CD4-positive, alpha-beta T cell treated with Interleukin-6 at 100 ng/mL for 8 hours (primary cell): Measurements from ENCODE around the gene TSBP1.
"Not testable (repeated sequence)": the region's sequence is repeated elsewhere in the genome, so short reads cannot be mapped to it uniquely, and the experiment has no call there.

Source experiments
- DNase-seq: peaks from one replicate; pipeline ENCODE4 v3.0.0-alpha.2; 2020; ENCODE audit warnings: mixed read lengths, low spot score

TSBP1 gene

GRCh38 chr6:32288426-32288825, 83.3 kb downstream of the TSBP1 start:
- DNase-seq, result no peak

- not testable (repeated sequence) for DNase-seq
These were observed 97.7 kb downstream of the TSBP1 start for GRCh38 chr6:32273801-32274577.

- DNase-seq, result peak; percentile 1
These were observed 100.3 kb downstream of the TSBP1 start for GRCh38 chr6:32271429-32271828.

DNA sequence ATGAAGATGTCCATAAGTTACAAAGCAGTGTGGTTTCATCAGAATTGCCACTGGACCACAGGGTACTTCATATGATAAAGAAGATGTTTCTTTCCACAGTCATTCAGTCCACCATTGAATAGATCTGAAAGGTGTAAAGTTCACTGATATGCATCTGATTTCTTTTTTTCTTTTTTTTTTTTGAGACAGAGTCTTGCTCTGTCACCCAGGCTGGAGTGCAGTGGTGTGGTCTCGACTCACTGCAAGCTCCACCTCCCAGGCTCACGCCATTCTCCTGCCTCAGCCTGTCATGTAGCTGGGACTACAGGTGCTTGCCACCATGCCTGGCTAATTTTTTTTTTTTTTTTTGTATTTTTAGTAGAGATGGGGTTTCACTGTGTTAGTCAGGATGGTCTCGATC, 103.2 kb downstream of the TSBP1 start:
- DNase-seq, result not testable (repeated sequence)

DNA sequence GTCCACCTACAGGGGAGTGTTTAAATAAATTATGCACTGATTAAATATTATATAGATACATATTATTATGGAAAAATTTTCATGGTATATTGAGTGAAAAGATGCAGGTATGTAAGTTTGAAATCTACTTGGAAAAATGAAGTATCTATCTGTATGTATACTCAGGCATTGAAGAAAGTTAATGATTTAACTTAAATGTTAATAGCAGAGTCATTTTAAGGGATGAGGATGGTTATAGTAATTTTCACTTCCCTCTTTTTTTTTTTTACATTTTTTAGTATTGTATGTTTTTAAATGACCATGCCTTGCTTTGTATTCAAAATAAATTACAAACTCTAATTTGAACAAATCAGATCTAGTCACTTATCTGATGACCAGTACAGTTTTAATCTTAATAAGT, 104.7 kb downstream of the TSBP1 start:
- no peak for DNase-seq

GRCh38 chr6:32257262-32257661, 114.4 kb downstream of the TSBP1 start:
- DNase-seq, result not testable (repeated sequence)

DNA sequence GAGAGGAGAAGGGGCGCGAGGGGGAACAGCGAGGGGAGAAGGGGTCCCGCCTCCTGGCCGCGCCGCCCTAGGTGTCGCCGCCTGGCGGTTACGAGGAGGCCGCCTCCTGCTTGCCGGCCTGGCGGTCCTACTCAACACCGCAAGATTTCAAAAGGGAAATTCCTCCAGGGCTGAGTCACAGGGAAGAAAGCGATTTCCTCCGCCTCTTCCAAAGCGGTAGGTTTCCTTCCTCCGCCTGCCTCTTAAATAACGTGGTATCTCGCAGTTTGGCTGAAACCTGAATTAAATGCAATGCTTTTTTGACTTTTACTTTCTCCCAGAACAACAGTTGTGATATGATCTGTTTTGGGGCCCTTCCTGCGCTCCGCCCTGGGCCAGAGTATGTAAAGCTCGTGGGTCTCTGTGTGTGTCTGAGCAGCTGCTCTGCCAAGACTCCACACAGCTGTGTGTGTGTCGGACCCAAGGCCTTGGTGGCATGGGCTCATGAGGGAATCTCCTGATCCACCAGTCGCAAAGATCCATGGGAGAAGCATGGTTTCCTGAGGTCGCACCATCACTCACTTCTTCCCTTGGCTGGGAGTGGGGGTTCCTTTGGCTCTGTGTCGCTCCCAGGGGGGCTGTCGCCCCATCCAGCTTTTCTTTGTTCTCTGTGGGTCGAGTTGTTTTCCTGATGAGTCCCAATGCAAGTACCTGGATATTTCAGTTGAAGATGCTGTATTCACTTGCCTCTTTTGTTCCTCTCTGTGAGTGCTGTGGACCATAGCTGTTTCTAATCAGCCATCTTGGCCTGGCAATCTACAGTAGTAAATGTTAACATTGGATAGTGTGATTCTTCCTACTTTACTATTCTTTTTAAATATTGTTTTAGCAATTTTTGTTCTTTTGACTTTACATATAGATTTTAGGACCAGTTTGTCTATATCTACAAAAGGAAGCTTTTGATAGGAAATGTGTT, 116.2 kb downstream of the TSBP1 start:
- peak; percentile 48 for DNase-seq

DNA sequence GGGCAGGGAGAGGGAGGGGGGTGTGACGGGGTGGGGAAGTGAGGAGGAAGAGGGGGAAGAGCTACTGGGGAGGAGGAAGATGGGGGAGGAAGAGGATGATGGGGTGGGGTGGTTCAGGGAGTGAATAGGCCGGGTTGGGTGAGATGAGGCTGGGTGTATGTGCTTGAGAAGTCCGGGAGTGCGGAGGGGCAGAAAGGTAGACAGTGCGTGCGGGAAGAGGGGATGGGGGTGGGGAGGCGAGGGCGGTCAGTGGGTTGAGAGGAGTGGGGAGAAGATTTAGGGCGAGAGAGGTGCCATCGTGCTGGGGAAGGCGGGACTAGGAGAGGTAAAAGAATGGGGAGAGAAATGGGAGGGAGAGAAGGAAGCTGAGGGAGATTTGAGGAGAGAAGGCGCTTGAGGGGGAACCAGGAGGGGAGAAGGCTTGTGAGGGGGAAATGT, 116.9 kb downstream of the TSBP1 start:
- no peak for DNase-seq

DNA sequence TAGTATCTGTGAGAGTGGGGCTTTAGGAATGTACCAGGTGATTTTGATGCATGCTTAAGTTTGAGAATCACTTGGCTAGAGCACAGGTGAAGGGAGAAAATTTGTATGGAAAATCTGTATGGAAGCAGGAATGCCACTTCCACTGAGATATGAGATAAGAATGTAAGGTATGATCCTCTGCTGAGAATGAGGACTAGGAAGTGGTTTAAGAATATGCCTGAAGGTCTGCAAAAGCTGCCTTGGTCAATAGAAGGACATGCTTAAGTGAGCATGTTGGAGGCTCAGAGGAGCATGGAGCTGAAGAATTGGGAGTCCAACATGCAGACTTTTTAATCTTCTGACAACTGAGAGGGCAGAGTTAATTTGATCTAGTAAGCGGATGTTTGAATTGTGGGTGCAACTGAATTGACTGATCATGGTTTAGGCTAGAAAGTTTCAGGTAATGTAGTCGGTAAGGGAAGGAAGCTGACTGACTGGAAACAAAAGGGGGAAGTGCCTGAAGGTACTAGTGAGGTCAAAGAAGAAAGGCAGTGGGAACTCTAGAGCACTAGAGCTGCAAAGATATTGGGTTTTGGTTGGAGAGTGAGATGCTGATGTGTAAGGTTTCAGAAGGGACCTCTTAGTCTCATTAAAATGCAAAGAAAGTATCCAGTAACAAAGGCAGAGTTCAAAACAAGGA, 119.2 kb downstream of the TSBP1 start:
- DNase-seq, result peak; percentile 6

- DNase-seq, result no peak
These were observed 122.4 kb downstream of the TSBP1 start for GRCh38 chr6:32249262-32249661.

DNA sequence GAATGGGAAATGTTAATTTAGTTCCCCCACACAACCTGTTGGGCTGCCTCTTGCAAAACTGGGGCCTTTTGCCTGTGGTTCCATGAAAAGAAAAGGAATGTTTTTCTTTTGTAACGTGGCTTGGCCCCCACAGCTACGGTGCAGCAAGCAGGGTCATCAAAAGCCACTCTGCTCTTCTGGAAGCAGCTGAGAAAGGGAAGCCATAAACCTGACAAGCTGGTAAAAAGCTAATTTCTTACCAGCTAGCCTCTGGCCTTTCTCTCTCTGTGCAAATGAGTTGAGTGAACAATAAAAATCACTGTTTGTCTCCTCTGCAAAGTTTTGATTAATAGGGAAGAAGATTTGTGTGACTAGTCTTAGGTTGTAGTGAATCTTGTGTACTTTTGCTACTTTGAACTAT, 124.3 kb downstream of the TSBP1 start:
- DNase-seq, result no peak

DNA sequence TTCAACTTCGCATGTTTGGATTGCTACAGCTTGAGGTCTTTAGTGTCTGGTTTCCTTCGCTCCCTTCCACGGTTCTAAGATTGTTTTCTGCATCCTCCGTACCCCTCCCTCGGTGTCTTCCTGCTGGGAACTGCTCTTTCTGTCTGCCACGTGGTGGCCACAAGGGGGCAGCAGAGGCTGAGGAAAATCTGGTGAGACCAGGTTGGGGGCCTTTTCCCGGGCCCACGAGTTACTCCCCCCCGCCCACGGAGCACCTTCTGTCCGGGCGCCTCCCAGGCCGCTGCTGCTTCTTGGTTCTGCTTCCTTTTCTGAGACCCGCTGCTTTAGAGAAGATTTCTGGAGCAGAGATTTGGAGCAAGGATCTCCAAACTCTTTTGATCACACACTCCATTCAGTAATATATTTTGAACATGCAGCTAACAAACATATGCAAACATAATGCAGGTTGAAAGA, 126.7 kb downstream of the TSBP1 start:
- DNase-seq, result peak; percentile 71

DNA sequence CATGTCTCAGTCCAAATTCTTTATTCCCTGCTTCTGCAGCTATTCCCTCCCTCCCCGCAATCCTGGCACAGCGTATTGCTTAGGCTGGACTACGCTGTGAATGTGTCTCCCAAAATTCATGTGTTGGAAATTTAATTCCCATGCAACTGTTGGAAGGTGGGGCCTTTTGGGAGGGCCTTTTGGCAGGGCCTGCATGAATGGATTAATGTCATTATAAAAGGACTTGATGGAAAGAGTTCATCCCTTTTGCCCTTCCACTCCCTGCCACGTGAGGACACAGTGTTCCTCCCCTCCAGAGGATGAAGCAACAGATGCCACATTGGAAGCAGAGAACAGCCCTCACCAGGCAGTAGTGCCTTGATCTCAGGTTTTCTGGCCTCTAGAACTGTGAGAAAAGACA, 127.4 kb downstream of the TSBP1 start:
- DNase-seq, result no peak
